Nucleus accumbens (tissue), 56 donors: ENCODE measurements around the gene ALDH7A1.
"Not testable (repeated sequence)": the region's sequence is repeated elsewhere in the genome, so short reads cannot be mapped to it uniquely, and the experiment has no call there.

Source experiments
- DNase-seq, 56 donors: peaks; one replicate each; lab custom pipeline; 2025; lab: John Stamatoyannopoulos, UW

The ALDH7A1 gene

GRCh38 chr5:126536874-126537273, 58.1 kb downstream of the ALDH7A1 start:
- DNase-seq: no peak

GRCh38 chr5:126535856-126536545, 59.0 kb downstream of the ALDH7A1 start:
- no peak for DNase-seq

GRCh38 chr5:126534553-126534952, 60.5 kb downstream of the ALDH7A1 start:
- no peak for DNase-seq

GRCh38 chr5:126531543-126532120, 63.4 kb downstream of the ALDH7A1 start:
- DNase-seq: peak in 11 of 56 donors; percentile 6 to 50 (median 20)

GRCh38 chr5:126527892-126528291, 67.1 kb downstream of the ALDH7A1 start:
- DNase-seq: no peak

- DNase-seq: no peak
These were observed 67.9 kb downstream of the ALDH7A1 start for GRCh38 chr5:126527158-126527557.

DNA sequence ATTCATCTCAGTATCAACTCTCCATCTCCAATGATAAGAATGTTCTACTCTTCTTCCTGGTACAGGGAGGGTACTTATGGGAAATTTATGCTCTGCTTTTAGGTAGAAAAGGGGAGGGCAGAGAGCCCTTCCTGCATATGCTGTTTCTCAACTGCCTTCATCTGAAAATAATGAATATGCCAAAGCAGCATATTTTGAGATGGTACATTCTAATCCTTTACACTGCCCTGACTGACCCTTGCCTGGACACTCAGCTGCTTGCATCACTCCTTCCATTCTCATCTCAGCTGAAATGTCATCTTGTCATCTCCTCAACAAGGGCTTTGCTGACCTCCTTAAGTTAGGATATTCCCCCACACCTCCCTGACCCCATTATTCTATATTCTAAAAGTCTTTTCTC, 68.5 kb downstream of the ALDH7A1 start:
- DNase-seq: no peak

DNA sequence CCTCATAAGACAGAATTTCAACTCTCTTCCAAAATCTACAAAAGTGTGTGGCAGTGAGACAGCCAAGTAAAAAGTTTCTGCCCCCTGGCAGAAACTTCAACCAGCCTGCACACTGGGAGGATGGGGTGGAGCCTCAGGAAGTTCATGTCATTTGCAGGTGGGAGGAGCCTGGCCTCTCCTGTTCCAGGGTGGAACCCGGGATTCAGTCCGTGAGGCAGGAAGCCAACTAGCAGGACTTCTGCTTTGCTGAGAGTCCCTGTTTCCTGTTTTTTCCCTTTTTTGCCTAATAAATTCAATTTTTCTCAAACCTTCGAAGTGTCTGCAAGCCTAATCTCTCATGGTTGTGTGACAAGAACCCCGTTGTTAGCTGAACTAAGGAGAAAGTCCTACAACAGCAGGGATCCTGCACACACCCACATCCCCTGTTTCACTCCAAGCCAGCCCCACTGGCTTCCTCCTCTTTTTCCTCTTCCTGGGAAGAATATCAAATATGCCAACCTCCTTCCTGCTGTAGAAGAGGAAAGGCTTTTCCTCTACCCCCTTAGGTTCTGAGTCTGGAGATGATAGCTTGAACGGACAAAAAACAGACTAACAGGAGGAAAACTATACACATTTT, 69.3 kb downstream of the ALDH7A1 start:
- DNase-seq: peak in 9 of 56 donors; percentile 5 to 35 (median 18)

DNA sequence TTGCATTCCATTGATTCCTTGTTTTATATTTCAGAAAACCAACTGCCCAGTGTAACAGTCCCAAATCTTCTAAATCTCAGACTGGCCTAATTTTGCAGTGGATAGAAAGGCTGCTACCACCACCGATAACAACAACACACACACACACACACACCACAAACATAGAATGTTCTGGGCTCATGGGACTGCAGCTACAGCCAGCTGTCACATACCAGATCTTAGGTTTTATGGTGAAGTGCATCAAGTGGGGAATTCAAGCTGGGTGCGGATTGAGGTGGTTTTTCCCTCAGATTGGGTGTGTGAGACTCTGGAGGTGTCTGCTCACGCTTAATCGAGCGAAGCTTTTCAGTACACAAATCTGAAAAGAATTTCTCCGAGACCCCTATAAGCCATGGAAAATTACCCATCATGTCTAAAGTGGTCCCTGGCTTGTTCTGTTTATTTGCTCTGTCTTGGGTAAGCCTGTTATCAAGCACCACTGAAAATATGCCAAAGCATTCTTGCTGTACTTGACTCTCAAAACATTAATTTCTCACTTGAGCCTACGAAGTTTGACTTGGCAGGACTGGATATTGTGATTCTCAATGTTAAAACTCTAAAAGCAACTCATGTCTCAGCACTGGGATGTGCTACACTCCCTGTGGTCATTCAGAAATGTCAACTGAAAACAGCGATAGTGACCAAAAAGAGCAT, 71.1 kb downstream of the ALDH7A1 start:
- no peak for DNase-seq

DNA sequence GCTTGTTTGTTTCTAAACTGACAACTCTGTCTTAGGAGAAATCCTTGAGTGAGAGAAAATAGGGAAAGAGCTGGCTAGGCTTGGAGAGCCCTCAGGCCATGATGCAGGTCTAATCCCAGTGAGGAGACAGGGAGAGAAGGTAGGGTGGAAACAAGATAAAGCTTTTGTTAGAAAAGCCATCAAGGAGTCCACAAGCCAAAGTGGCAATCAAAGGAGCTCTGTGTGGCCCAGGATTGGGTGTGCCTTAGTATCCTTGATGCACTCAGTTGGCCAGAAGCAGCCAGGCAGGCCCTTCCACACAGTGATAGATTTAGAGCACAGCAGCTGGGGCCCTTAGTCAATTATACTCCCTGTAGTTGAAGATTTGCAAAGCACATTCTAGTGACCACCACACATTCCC, 73.9 kb downstream of the ALDH7A1 start:
- no peak for DNase-seq

GRCh38 chr5:126520593-126520953, 74.4 kb downstream of the ALDH7A1 start:
- DNase-seq: no peak

DNA sequence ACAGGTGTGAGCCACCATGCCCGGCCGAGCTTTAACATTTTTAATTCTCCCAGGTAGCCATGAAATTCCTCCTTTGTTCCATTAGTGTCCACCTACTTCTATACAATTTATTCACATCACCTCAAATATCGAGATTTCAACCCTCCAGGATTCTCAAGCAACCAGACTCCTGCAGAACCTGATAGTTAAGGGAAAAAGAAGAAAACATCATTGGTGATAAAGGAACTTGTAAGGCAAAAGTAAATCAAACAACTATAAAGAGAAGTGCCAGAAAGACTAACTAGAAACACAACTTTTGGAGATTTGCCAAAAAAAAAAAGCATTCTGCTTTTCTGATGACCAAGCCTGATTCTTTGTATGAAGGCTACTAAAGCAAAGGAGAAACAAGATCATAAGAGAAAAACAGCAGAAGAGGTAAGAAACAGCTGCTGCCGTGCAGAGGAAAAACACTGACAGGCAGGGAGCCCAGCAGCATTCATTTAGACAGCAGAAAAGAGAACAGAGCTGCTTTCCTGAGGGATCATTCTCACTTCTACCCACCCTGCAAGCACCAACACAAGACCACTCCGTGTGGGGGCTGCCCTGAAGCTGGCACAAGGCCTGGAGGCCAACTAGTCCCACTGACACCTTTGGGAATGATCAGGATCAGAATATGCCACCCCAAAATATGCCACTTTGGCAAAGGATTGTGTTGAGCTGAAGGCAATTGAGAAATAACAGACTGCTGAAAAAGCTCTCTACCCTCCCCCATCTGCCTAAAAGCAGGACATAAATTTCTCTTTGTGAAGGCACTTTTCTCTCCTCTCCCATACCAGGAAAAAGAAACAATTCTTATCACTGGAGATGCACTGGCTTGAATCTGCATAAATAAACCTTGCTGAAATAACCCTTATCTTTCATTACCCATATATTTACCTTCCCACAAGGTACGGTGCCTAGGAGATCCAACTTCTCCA, 75.1 kb downstream of the ALDH7A1 start:
- peak in 4 of 56 donors; percentile 11 to 28 (median 14) for DNase-seq

DNA sequence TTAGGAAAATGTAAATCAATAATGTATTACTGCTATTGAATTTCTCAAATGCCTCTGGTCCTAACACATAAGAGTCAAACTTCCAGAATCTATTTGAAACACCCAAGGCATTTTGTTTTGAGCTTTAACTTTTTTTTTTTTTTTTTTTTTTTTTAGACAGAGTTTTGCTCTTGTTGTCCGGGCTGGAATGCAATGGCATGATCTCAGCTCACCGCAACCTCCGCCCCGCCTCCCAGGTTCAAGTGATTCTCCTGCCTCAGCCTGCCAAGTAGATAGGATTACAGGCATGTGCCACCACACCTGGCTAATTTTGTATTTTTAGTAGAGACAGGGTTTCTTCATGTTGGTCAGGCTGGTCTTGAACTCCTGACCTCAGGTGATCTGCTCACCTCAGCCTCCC, 75.8 kb downstream of the ALDH7A1 start:
- DNase-seq: not testable (repeated sequence)

- no peak for DNase-seq
These were observed 78.2 kb downstream of the ALDH7A1 start for GRCh38 chr5:126516852-126517251.

DNA sequence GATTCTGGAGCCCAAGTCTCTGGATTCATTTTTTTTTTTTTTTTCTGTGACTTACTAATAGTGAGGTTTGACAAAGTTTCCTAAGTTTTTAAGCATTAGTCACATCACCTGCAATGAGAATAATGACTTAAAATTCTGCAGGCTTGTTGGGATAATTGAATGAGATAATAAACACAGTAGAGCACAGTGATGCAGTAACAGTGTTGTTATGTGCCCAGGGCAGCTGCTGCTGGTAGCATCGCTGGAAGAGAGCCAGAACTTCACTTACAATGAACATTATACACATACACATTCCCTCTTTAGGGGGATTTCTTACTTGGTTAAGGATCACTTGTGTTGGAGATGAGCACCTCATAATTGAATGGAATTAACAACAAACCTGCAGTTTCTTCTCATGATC, 78.9 kb downstream of the ALDH7A1 start:
- peak in 4 of 56 donors; percentile 4 to 32 (median 25) for DNase-seq

- no peak for DNase-seq
These were observed 79.7 kb downstream of the ALDH7A1 start for GRCh38 chr5:126515337-126515736.

- no peak for DNase-seq
These were observed 80.4 kb downstream of the ALDH7A1 start for GRCh38 chr5:126514558-126515141.

DNA sequence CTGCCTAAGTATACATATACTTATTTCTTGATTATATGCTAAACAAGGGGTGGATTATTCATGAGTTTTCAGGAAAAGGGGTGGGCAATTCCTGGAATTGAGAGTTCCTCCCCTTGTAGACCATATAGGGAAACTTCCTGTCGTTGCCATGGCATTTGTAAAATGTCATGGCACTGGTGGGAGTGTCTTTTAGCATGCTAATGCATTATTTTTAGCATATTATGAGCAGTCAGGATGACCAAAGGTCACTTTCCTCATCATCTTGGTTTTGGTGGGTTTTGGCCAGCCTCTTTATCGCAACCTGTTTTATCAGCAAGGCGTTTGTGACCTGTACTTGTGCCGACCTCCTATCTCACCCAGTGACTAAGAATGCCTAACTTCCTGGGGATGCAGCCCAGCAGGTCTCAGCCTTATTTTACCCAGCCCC, 80.9 kb downstream of the ALDH7A1 start:
- DNase-seq: no peak

DNA sequence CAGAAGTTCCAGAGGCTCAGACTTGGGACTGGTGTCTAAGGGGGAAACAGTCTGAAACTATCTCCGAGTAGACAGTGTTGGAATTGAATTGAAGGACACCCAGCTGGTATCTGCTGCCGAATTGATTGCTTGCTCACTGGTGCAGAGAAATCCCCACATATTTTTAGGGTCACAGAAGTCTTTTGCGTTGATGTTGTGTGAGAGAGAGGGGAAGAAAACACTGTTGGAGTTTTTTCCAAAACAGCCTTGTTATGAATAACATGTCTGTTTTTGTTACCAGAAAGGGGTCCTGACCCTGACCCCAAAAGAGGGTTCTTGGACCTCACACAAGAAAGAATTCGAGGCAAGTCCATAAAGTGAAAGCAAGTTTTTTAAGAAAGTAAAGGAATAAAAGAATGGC, 81.3 kb downstream of the ALDH7A1 start:
- DNase-seq: no peak

GRCh38 chr5:126513302-126513701, 81.7 kb downstream of the ALDH7A1 start:
- DNase-seq: no peak
